Activated CD8-positive, alpha-beta memory T cell treated with anti-CD3 and anti-CD28 coated beads for 24 hours (primary cell): ENCODE results near the gene SPRR2E.
"Not testable (repeated sequence)": the region's sequence is repeated elsewhere in the genome, so short reads cannot be mapped to it uniquely, and the experiment has no call there.

ENCODE experiments used
- DNase-seq: peaks from one replicate; pipeline ENCODE4 v3.0.0-alpha.2; 2020

The SPRR2E gene

GRCh38 chr1:153058826-153059784 lies 35.2 kb downstream of the SPRR2E start:
- DNase-seq: no peak

DNA sequence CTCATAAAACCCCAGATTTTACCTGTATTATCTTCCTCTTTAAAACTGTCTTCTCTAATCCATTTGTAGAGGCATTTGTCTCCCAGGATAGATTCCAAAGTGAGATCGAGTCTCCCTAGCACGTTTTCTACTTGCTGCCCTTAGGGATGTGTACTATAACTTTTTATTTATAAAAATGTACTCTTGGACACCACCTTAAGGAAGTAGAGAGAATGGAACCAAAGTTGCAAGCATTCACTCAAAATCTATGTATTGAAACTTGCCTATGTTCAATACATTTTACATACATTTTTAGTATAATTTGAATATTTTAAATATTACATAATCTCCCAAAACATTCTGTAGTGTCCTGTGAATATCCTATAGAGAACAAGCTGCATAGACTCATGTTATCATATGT lies 36.2 kb downstream of the SPRR2E start:
- DNase-seq: no peak

DNA sequence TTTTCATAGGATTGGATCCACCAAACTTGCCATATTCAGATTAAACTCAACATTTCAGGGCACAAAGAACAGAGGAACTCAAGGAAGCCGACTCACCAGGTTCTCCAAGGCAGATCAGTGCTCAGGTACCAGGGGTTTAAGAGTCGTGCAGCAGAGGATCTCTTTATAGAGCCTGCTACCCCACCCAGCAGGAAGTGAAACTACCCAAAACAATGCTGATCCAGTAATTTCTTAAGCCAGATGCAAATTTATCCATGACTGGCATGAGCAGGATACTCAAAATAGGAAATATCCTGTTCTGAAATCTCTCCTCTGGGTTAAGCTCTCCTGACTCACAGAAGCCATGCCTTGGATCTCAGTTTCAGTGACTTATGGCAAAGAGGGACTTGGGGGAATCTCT lies 37.0 kb downstream of the SPRR2E start, which contains the start of gene SPRR2A:
SPRR2A (minus strand) TSS at position 138 of the 400 bp plus-strand sequence. CDS start 777 bp downstream, outside the sequence.
- DNase-seq: no peak

GRCh38 chr1:153056111-153056510 lies 38.2 kb downstream of the SPRR2E start:
- not testable (repeated sequence) for DNase-seq

GRCh38 chr1:153049211-153049610 lies 45.1 kb downstream of the SPRR2E start:
- no peak for DNase-seq
